HG02870 (cell line): ENCODE measurements around the gene PALLD.

Experiments used
- ATAC-seq: cut with Tn5 transposase; IDR thresholded peaks from one replicate; pipeline ENCODE4 v1.9.1; 2021; ENCODE audit warnings: mild to moderate bottlenecking, moderate library complexity; ENCODE audit not compliant: unreplicated experiment

PALLD gene

DNA sequence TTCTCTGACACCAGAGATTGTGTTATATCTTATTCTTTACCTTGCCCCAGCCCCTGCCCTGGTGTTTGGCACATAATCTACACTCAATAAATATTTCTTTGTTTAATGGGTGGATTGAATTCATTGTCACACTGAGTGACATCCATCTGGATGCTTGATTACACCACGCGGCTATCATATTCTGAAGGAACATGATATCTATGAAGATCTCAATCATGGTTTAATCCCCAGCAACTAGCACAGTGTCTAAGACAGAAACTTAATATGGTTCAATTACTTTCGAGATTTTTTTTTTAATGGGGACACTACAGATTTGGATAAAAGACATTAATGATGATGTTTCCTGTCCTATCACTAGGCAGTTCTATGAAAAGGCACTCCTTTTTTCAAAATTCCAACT, 246.3 kb downstream of the PALLD start:
- ATAC-seq = no peak

DNA sequence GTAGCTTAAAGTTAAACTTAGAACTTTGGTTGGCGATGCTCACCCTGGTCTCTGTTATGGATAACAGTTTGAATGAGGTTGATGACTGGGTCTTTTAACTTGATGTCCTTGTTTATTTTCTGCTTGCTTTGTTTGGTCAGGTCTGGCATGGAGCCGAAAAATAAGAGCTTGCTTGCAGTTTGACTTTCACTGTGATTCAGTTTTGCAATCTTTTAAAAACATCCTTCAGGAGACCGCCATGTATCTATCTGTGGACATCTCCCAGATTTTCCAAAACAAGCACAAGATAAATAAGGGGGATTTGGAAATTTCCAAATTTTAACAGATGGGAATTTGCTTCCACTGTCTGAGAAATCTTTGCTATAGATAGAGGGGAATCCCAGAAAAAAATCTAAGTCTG, 246.7 kb downstream of the PALLD start:
- no peak for ATAC-seq

- ATAC-seq = no peak
Measured at GRCh38 chr4:168744021-168744420, 247.2 kb downstream of the PALLD start.

DNA sequence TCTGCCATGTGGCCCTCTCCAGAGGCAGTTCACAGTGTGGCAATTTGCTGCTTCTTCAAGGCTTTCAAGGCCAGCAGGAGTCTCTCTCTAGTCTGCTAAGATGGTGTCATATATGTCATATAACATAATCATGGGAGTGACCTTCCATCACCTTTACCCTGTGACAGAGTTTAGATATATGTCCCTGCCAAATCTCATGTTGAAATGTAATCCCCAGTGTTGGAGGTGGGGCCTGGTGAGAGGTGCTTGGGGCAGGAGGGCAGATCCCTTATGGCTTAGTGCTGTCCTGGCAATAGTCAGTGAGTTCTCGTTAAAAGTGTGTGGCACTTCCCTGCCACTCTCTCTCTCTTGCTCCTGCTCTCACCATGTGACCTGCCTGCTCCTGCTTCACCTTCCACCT, 252.0 kb downstream of the PALLD start:
- ATAC-seq = no peak

DNA sequence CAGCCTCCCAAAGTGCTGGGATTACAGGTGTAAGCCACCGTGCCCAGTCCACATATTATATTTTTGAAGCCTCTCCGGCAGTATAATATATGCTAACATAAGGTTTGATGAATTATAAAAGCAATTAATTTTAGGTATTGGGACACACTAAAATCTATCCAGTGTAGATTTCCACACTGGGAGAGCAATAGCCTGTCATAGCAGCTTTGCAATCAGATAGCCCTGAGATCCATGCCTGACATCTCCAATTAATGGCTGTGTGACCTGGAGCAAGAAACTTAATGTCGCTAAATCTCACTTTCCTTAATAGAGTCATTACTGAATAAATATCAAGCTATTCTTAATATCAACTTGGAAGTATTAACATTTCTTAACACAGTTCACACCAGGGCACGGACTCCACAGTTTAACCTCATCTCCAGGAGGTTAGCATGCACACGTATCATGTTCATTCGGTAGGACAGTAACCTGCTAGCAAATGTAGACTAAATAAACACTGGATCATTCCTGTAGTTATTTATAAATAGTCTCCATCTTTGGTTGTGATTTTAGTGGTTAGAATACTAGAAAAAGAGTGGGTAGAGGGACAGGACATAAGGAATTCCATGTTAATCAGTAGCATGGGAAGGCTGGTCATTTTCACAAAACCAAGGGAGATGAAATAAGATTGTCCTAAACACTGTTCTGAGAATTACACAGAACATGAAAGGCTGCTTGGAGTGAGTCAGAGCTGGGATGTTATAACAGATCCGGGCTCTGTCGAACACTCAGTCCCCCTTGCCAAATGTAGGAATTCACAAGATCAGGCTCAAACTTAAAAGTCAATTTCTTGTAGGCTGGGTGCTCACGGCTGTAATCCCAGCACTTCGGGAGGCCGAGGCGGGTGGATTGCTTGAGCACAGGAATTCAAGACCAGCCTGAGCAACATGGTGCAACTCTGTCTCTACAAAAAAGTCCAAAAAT, 254.7 kb downstream of the PALLD start:
- ATAC-seq = no peak

DNA sequence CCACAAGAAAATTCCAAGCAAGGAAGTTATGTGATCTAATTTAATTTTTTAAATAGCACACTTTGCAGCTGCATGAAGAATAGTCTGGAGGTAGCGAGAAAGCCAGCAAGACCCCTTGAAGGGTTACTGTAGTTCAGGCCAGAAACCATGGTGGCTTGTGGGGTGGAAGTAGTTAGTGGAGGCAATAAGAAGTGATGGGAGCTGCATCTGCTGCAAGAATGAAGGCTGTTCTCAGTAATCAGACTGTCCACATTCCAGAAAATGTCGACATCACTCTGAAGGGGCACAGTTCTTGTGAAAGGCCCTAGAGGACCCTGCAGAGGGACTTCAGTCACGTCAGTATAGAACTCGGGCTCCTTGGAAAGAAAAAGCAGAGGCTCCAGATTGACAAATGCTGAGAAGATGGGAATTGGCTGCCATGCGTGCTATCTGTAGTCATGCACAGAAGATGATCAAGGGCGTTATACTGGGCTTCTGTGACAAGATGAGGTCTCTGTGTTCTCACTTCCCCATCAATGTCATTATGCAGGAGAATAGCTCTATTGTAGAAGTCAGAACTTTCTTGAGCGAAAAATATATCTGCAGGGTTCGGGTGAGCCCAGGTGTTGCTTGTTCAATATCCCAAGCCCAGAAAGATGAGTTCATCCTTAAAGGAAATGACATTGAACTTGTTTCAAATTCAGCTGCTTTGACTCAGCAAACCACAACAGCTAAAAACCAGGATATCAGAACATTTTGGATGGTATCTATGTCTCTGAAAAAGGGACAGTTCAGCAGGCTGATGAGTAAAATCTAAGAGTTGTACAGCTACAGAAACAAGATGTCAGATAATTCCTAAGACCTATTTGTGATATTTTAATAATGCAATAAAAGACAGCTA, 259.0 kb downstream of the PALLD start:
- ATAC-seq = no peak

DNA sequence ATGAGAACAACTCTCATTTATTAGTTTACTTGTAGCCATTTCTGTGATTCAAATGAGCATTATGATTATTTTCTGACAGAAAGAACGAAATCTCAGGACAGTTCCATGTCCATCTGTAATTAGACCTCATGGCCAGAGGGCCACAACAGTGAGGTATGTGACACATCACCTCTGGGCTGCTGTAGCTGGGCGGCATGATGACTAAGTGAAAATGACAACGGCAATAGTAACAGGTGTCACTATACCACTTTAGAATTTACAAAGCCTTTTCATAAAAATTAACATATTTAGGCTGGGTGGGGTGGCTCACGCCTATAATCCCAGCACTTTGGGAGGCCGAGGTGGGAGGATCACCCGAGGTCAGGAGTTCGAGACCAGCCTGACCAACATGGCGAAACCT, 260.6 kb downstream of the PALLD start:
- ATAC-seq = no peak

DNA sequence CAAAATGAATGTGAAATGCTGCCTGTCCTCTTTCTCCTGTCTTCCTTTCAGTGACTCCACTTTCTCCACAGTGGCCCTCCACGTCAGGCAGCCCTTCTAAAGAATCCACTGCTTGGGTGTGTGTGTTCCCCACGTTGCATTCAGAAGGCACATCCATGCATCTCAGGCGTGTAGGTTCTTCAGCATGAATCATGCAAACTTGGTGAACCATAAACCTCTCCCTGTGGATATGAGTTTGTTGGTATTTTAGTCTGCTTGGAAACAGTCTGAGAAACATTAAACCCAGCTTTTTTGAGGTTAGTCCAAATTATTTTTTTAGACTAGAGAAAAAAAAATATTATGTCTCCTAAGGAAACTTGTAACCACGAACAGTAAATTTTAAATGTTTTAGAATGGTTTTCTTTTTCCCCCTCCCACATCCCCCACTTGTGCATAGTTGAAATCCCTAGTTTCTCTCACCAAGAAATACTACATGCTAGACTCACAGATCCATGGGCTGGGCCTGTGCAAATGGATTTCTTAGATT, 261.6 kb downstream of the PALLD start:
- no peak for ATAC-seq

DNA sequence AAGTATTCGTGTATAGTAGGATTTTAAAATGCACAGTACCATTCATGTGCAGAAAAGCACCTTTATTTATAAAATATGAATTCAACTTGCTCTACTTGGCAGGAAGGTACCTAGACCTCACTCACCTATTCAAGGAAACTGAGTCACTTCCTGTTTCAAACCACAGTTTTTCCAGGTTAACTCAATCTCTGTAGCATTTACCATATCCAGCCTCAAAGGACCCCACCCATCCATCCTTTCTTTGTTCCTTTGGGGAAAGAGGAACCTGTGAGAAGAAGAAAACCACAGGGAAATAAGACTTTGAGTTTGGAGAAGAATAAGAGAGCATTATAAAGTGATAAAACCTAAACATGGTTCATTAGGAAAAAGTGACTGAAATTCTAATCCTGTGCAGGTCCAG, 262.5 kb downstream of the PALLD start:
- ATAC-seq = no peak

- no peak for ATAC-seq
Measured at GRCh38 chr4:168759959-168760527, 263.2 kb downstream of the PALLD start.

- no peak for ATAC-seq
Measured at GRCh38 chr4:168761066-168761465, 264.2 kb downstream of the PALLD start.

DNA sequence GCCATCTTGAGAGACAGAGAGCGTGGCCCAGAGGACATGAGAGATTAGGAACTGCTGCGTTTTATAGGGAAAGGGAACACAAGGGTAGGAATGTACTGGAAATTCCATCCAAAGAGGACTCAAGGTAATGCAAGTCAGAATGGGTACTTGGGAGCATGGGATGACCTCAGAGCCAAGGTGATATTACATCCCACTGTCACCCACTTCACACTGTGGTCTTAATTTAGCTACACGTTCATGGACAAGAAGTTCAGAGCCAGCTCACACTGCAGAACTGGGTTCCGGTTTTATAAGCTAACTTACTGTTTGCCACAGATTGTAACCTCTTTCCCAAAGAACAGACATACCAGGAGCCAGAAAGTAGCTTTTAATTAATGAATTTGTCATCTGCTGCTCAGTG, 268.5 kb downstream of the PALLD start:
- ATAC-seq = no peak

GRCh38 chr4:168765726-168766125, 268.9 kb downstream of the PALLD start:
- ATAC-seq = no peak

- no peak for ATAC-seq
Measured at GRCh38 chr4:168766604-168767316, 269.9 kb downstream of the PALLD start.

- no peak for ATAC-seq
Measured at GRCh38 chr4:168769416-168769815, 272.6 kb downstream of the PALLD start.

DNA sequence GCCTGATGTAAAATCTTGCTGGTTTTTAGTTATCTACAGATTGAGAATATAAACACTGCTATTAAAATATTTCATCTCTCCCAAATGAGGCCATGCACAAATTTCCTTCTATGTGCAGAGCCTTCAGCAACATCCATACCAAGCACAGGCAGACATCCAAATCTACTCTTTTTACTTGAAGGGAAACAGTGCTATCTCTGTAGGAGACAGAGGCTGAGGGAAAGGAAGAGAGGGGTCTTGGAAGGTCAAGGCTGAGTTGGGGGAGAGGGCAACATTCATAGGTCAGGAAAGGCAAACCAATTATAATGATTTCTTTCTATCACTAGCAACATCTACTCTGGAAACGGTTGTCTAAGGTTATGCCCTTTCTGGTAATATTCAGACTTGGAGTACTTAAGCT, 273.0 kb downstream of the PALLD start:
- no peak for ATAC-seq

- ATAC-seq = no peak
Measured at GRCh38 chr4:168771251-168771650, 274.4 kb downstream of the PALLD start.

DNA sequence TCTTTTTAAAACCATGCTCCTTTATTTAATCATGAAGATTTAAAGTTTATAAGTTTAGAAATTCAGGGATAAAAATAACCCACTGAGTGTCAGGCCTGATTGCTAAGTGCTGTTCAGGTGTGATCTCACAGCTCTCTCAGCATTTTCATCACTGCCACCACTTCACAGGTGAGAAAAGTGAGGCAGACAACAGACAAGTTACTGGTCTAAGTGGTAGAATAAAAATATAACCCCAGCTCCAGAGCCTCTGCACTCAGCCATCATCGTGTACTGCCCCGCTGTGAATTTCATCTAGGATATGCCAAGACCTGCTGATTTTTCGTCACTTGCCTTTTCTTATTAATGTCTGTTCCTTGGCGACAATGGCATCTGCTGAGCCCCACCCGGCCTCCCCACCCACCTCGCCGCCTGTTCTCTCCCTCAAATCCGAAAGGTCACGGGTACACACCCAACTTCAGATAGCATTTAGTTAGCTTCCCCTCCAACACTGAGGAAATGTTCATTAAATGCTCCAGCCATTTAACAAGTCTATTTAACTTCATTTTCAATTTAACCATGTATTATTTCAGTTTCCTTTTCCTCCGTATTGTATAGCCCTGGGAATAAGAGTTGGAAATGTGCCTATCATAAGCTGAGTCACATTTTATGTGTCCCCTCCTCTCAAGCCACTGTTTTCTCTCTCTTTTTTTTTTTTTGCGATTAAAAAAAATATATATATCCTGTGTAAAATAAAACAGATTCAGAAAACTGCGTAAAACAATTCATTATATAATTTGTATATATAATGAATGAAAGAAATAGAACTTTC, 276.7 kb downstream of the PALLD start:
- ATAC-seq = no peak

GRCh38 chr4:168776382-168776781, 279.5 kb downstream of the PALLD start:
- ATAC-seq = no peak
